Upper lobe of left lung (tissue), 6 donors: ENCODE measurements around the gene OSTF1. TPM values are rescaled to one million over a fixed set of nuclear protein-coding genes. Genes with fewer than 3 reads are reported as not detected.

Source experiments
- ATAC-seq, 2 donors: fragments of 200-7000 bp; cut with Tn5 transposase; one replicate each; pipeline ENCODE4 v1.9.1; 2022; ENCODE audit warnings: mild to moderate bottlenecking in 2 of 2, moderate library complexity in 2 of 2; ENCODE audit not compliant: low FRiP score in 2 of 2
- DNase-seq, 2 donors: peaks; one replicate each; pipeline ENCODE4 v3.0.0-alpha.2; 2019 to 2020
- H3K27ac ChIP-seq, 4 donors: fragments of 200-600 bp; sonication (generic); one replicate each; pipeline ENCODE4 v1.5.1; 2016 to 2019
- H3K27me3 ChIP-seq, 4 donors: fragments of 200-600 bp; sonication (generic); one replicate each; pipeline ENCODE4 v1.5.1; 2017 to 2019
- H3K36me3 ChIP-seq, 4 donors: fragments of 200-600 bp; sonication (generic); one replicate each; pipeline ENCODE4 v1.5.1; 2016 to 2019
- H3K4me1 ChIP-seq, 4 donors: fragments of 200-600 bp; sonication (generic); one replicate each; pipeline ENCODE4 v1.5.1; 2018 to 2019
- H3K4me3 ChIP-seq, 4 donors: fragments of 200-600 bp; sonication (generic); one replicate each; pipeline ENCODE4 v1.5.1; 2017 to 2019; ENCODE audit warnings: mild to moderate bottlenecking in 2 of 4, moderate library complexity in 1 of 4
- H3K9me3 ChIP-seq, 4 donors: fragments of 200-600 bp; sonication (generic); one replicate each; pipeline ENCODE4 v1.5.1; 2018 to 2019
- CTCF ChIP-seq, 6 experiments: fragments of 450-650 bp in 4 of 6; fragments of 200-600 bp in 2 of 6; sonication (generic) in 2 of 6; IDR thresholded peaks; one replicate each; pipeline ENCODE4 v1.5.1; 2016 to 2019; ENCODE audit warnings: antibody characterized with exemption in 6 of 6
- EP300 ChIP-seq, 4 donors: sonication (generic); formaldehyde crosslinking; IDR thresholded peaks; one replicate each; pipeline ENCODE4 v1.5.1; 2017; ENCODE audit warnings: antibody characterized with exemption in 4 of 4, control low read depth in 2 of 4
- POLR2A ChIP-seq, 4 donors: fragments of 450-650 bp; IDR thresholded peaks; one replicate each; pipeline ENCODE4 v1.5.1; 2016 to 2017; ENCODE audit warnings: antibody characterized with exemption in 4 of 4, mild to moderate bottlenecking in 2 of 4
- POLR2AphosphoS5 ChIP-seq, 2 donors: sonication (generic); formaldehyde crosslinking; IDR thresholded peaks; one replicate each; pipeline ENCODE4 v1.5.1; 2017; ENCODE audit warnings: antibody characterized with exemption in 2 of 2
- WGBS, 2 donors: methylation state at CpG; one replicate each; pipeline ENCODE4 v1.1.5; 2017 to 2018; 5-methylcytosine and 5-hydroxymethylcytosine counted together
- total RNA-seq, 6 donors: library from RNA; depleted of rRNA in 4 of 6; stranded (reverse); fragments of >200 nt in 4 of 6; gene quantifications; one replicate each; pipeline versions ENCODE4 v1.1.0 to v1.2.1, GENCODE V29; 2016 to 2021
- donor health status: DM: no; HTN: no; CAD: no; lungs with moderate emphysema.
- donor health status: DM: no; HTN: yes; CAD: no; lungs with severe emphysema.

OSTF1 gene
- total RNA-seq, 6 donors from 2014 or later: 17.8 to 84.9 (median 48.9) TPM

GRCh38 chr9:75164573-75164972 lies 76.3 kb downstream of the OSTF1 start:
- ATAC-seq: no peak
- TF ChIP-seq POLR2A (IDR thresholded peaks at IDR 0.05) (no peak), EP300 (IDR thresholded peaks at IDR 0.05) (no peak), CTCF (IDR thresholded peaks at IDR 0.05) (no peak), POLR2AphosphoS5 (IDR thresholded peaks at IDR 0.05) (no peak)
- Histone ChIP-seq H3K27me3 (no peaks in the 10 kb centered on the region), H3K4me1 (peaks cover 0 to 5% (median 0%) of the 10 kb centered on the region in 4 donors), H3K4me3 (no peak overlapping the region), H3K36me3 (peaks cover 0 to 46% (median 1%) of the 10 kb centered on the region in 4 donors), H3K27ac (no peak overlapping the region), H3K9me3 (no peaks in the 10 kb centered on the region)
- DNase-seq: no peak

GRCh38 chr9:75167281-75167680 lies 79.0 kb downstream of the OSTF1 start:
- Histone ChIP-seq H3K36me3 (peaks cover 0 to 65% (median 5%) of the 10 kb centered on the region in 4 donors), H3K27me3 (no peaks in the 10 kb centered on the region), H3K4me3 (no peak overlapping the region), H3K4me1 (no peaks in the 10 kb centered on the region), H3K27ac (no peak overlapping the region), H3K9me3 (no peaks in the 10 kb centered on the region)
- 71 to 88% methylated on average over 1 of the region's 1 CpG for WGBS, 2 donors
- no peak for TF ChIP-seq EP300 (IDR thresholded peaks at IDR 0.05)
- TF ChIP-seq POLR2A (IDR thresholded peaks at IDR 0.05): no peak
- TF ChIP-seq CTCF (IDR thresholded peaks at IDR 0.05): no peak
- no peak for DNase-seq
- no peak for ATAC-seq

GRCh38 chr9:75168270-75169178 lies 80.2 kb downstream of the OSTF1 start:
- H3K27ac ChIP-seq: no peak overlapping the region

GRCh38 chr9:75169623-75170022 lies 81.3 kb downstream of the OSTF1 start:
- no peaks in the 10 kb centered on the region for H3K4me1 ChIP-seq
- 65 to 66% methylated on average over 4 of the region's 4 CpGs for WGBS, 2 donors
- H3K36me3 ChIP-seq: peaks cover 0 to 62% (median 5%) of the 10 kb centered on the region in 4 donors
- H3K27me3 ChIP-seq: no peaks in the 10 kb centered on the region
- no peak overlapping the region for H3K27ac ChIP-seq
- H3K9me3 ChIP-seq: no peaks in the 10 kb centered on the region
- DNase-seq (no peak), ATAC-seq (no peak)
- no peak overlapping the region for H3K4me3 ChIP-seq
- no peak for TF ChIP-seq CTCF (IDR thresholded peaks at IDR 0.05)
- no peak for TF ChIP-seq POLR2A (IDR thresholded peaks at IDR 0.05)
- no peak for TF ChIP-seq POLR2AphosphoS5 (IDR thresholded peaks at IDR 0.05)
- TF ChIP-seq EP300 (IDR thresholded peaks at IDR 0.05): no peak

More at GRCh38 chr9:75168270-75169178, 80.2 kb downstream of the OSTF1 start:
- DNase-seq (no peak), ATAC-seq (no peak)
- Histone ChIP-seq H3K27me3 (no peaks in the 10 kb centered on the region), H3K36me3 (peaks cover 0 to 62% (median 5%) of the 10 kb centered on the region in 4 donors), H3K4me1 (no peaks in the 10 kb centered on the region), H3K9me3 (no peaks in the 10 kb centered on the region), H3K4me3 (no peak overlapping the region)
- 74 to 79% methylated on average over 2 of the region's 2 CpGs for WGBS, 2 donors
- TF ChIP-seq CTCF (IDR thresholded peaks at IDR 0.05): no peak
- no peak for TF ChIP-seq POLR2A (IDR thresholded peaks at IDR 0.05)
- TF ChIP-seq POLR2AphosphoS5 (IDR thresholded peaks at IDR 0.05): no peak
- TF ChIP-seq EP300 (IDR thresholded peaks at IDR 0.05): no peak
